Measurements from ENCODE around the gene SERPINA9. TPM values are rescaled to one million over a fixed set of nuclear protein-coding genes. Genes with fewer than 3 reads are reported as not detected.

Gene SERPINA9
- total and polyA plus RNA-seq, 2 of the 8 experiments (the other 6 are each of a cell fraction or from before 2014, with no cell fraction given) = not detected

DNA sequence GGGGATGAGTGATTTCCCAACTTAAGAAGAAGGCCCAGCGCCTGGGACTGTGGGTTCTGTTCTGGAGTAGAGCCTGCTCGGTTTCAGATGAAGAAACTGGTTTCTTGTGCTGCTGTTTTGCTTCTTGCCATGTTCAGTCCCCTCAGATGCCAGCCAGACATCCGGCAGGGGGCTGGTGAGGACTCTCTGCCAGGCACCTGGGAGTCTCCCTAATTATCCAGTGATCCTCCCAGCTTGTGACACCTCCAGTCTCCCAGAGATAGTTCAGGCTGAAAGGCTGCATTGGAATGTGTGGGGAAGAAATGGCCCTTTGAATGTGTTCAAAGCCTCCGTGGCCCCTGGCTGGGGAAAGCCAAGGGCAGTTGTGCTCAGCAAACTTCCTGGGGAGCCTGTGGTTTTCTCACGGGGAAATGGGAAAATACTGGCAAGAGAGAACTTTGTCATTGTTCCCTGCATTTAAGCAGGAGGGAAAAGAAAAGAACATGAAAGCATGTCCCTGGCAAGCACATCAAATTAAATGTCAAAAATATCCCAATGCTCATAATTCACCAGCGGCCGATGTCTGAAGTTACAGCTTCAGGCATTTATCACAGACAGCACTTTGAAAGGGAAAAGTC, 41.8 kb upstream of the SERPINA9 start:
- Histone ChIP-seq H2BK120ac (replicated peaks; ENCODE audit: low read depth, low read length) (no peak overlapping the region), H3K27me3 (replicated peaks in 1 of 4; ENCODE audit: control insufficient read depth in 3 of 4, extremely low read depth in 1 of 4, insufficient read depth in 3 of 4, low read length in 3 of 4) (no peaks in the 10 kb centered on the region), H4K8ac (ENCODE audit: extremely low read depth, insufficient read depth, low read length) (no peak overlapping the region), H3K4me1 (replicated peaks in 1 of 4; ENCODE audit: control insufficient read depth in 3 of 4, insufficient read depth in 4 of 4, low read length in 3 of 4) (peaks cover 0 to 12% (median 3%) of the 10 kb centered on the region in 4 experiments; a peak in 4 of 7 replicates), H3K9ac (replicated peaks in 1 of 4; ENCODE audit: extremely low read depth in 1 of 4, low read depth in 3 of 4, low read length in 3 of 4) (no peak overlapping the region), H2BK5ac (ENCODE audit: low read depth, low read length) (no peak overlapping the region), H3K4me3 (ENCODE audit: extremely low read depth in 1 of 4, insufficient read depth in 2 of 4, low read depth in 3 of 4, low read length in 4 of 4) (no peak overlapping the region), H3K56ac (replicated peaks; ENCODE audit: insufficient read length, low read depth, low read length) (no peak overlapping the region), H2BK20ac (ENCODE audit: low read length) (no peak overlapping the region), H3K4ac (replicated peaks; ENCODE audit: insufficient read length, low read depth, low read length) (no peak overlapping the region), H3K23ac (ENCODE audit: insufficient read length) (no peak overlapping the region), H3K14ac (ENCODE audit: insufficient read length) (no peak overlapping the region), H3K27ac (ENCODE audit: low read depth, low read length) (no peak overlapping the region), H3K18ac (ENCODE audit: extremely low read depth, low read length) (no peak overlapping the region), H3K36me3 (ENCODE audit: control insufficient read depth in 2 of 4, insufficient read depth in 4 of 4, low read length in 3 of 4) (no peaks in the 10 kb centered on the region), H3K4me2 (ENCODE audit: insufficient read depth in 1 of 2, low read depth in 2 of 2, low read length in 2 of 2) (no peak overlapping the region), H2BK15ac (ENCODE audit: low read length) (no peak overlapping the region), H2BK12ac (ENCODE audit: low read depth, low read length) (no peak overlapping the region), H3K79me2 (ENCODE audit: control insufficient read depth in 1 of 2, insufficient read depth in 2 of 2, low read length in 2 of 2) (no peaks in the 10 kb centered on the region), H4K20me1 (replicated peaks in 1 of 2; ENCODE audit: control insufficient read depth in 1 of 2, insufficient read depth in 2 of 2, low read length in 2 of 2) (peaks cover 0 to 5% of the 10 kb centered on the region in 2 experiments), H4K91ac (replicated peaks; ENCODE audit: insufficient read length, low read length) (no peak overlapping the region), H3K23me2 (ENCODE audit: low read depth, low read length) (peaks cover 14% of the 10 kb centered on the region; the same call in 1 of the 2 replicates), H3K9me3 (ENCODE audit: insufficient read depth in 2 of 2, low read depth in 1 of 2, low read length in 1 of 2) (peaks cover 0 to 3% of the 10 kb centered on the region in 2 experiments; a peak in 1 of 4 replicates), H4K5ac (ENCODE audit: insufficient read length, low read depth, low read length) (no peak overlapping the region), H2AK5ac (ENCODE audit: low read depth, low read length) (no peak overlapping the region), H2AFZ (ENCODE audit: low read length) (no peak overlapping the region), H3K79me1 (ENCODE audit: low read depth, low read length) (no peaks in the 10 kb centered on the region)
- CTCF ChIA-PET (ENCODE audit: partially characterized antibody) = interaction anchor here (0.7 to 2.4 kb wide), 5 partner anchors 30 to 693 kb away, joined by 3 to 10 read pairs (median 4); no protein-coding TSS in a partner anchor
- POLR2A ChIA-PET (ENCODE audit: partially characterized antibody) = interaction anchor here (0.6 kb wide), 1 partner anchor 16 kb away, joined by 3 read pairs; no protein-coding TSS in a partner anchor
- WGBS, 2 experiments (ENCODE audit: extremely low coverage in 1 of 2, insufficient coverage in 1 of 2, insufficient read length in 1 of 2, insufficient replicate concordance in 2 of 2, low coverage in 1 of 2, low lambda C conversion rate in 2 of 2, missing lambda C conversion rate in 1 of 2) = 80% methylated on average over 7 of the region's 7 CpGs; no CpG with 5 or more reads in 1 of the 2 experiments
- TF ChIP-seq SUZ12 (IDR thresholded peaks at IDR 0.05; ENCODE audit: low read length) (no peak), TAF1 (IDR thresholded peaks at IDR 0.05; ENCODE audit: low read depth, low read length) (no peak), RNF2 (IDR thresholded peaks at IDR 0.05; ENCODE audit: borderline replicate concordance, low read depth, low read length, missing control alignments, poor library complexity, severe bottlenecking) (no peak), RBBP5 (IDR thresholded peaks at IDR 0.05; ENCODE audit: borderline replicate concordance, low read depth, low read length) (no peak), SP4 (IDR thresholded peaks at IDR 0.05; ENCODE audit: low read length) (no peak), EP300 (IDR thresholded peaks at IDR 0.05; ENCODE audit: borderline replicate concordance in 1 of 2, low read depth in 2 of 2, low read length in 2 of 2) (no peak), EZH2 (IDR thresholded peaks at IDR 0.05; ENCODE audit: low read depth, low read length, severe bottlenecking) (no peak), RAD21 (IDR thresholded peaks at IDR 0.05 in 1 of 2, conservative IDR thresholded peaks at IDR 0.05 in 1 of 2; ENCODE audit: low read depth in 2 of 2, low read length in 2 of 2) (no peak), TBP (IDR thresholded peaks at IDR 0.05; ENCODE audit: low read depth, low read length) (no peak)
- FAIRE-seq = no peak
- DNase-seq (ENCODE audit: low read depth in 1 of 2, low spot score in 2 of 2) = no peak

Data from H1 (cell line).